HG02840 (cell line): ENCODE measurements around the gene DFFB.
"Not testable (repeated sequence)": the region's sequence is repeated elsewhere in the genome, so short reads cannot be mapped to it uniquely, and the experiment has no call there.

Experiments used
- ATAC-seq: cut with Tn5 transposase; IDR thresholded peaks from one replicate; pipeline ENCODE4 v1.9.1; 2021; ENCODE audit warnings: mild to moderate bottlenecking, moderate library complexity, moderate number of reproducible peaks; ENCODE audit not compliant: unreplicated experiment, low FRiP score

DFFB gene, protein sequence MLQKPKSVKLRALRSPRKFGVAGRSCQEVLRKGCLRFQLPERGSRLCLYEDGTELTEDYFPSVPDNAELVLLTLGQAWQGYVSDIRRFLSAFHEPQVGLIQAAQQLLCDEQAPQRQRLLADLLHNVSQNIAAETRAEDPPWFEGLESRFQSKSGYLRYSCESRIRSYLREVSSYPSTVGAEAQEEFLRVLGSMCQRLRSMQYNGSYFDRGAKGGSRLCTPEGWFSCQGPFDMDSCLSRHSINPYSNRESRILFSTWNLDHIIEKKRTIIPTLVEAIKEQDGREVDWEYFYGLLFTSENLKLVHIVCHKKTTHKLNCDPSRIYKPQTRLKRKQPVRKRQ

DNA sequence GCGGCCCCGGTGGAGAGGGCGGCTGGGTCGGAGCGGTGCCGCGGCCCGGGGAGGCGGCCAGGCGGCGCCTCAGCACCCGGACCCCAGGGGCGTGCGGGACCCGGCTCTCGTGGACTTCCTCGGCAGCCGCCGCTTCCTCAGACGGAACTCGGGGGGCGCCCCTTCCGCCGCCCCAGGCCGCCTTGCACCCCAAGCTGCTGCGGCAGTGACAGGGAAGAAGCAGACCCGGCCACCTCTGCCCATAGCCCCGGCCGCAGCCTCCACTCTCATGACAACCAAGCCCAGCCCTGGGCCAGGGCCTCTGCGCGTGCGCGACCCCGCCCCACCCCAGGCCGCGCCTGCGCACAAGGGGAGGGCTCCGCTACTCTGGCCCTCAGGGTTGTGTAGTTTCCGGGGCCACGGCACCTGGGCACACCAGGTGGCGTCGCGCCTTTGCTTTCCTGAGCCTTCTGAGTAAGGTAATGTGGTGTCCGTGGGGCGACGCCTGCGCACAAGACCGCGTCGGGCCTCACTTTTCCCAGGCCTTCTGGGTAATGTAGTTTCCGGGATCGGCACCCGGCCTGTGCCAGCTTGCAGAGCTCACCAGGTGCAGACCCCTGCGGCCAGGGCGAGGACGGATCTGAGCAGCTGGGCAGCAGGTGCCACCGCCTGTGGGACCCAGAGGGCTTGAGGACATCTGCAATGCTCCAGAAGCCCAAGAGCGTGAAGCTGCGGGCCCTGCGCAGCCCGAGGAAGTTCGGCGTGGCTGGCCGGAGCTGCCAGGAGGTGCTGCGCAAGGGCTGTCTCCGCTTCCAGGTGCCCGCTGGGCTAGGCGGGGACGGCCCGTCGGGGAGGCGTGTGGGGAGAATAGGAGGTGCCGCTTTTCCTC is at the start of gene DFFB, which contains the start of gene CEP104:
DFFB (plus strand) TSS at position 554 of the 868 bp plus-strand sequence; CDS start at position 682, 128 bp downstream.
CEP104 (minus strand) TSS at position 289 of the 868 bp plus-strand sequence. CDS start 4,804 bp downstream, outside the sequence.
- ATAC-seq, result peak; percentile 92

DNA sequence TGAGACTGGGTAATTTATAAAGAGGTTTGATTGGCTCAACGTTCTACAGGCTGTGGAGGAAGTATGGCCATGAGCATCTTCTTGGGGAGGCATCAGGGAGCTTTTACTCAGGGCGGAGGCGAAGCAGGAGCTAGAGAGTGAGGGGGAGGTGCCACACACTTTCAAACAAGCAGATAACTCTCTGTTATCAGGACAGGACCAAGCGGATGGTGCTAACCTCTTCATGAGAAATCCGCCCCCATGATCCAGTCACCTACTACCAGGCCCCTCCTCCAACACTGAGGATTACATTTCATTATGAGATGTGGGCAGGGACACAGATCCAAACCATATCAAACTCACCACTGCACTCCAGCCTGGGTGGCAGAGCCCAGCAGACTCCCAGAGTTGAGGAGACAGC is 49.5 kb upstream of the DFFB start:
- ATAC-seq, result no peak

DNA sequence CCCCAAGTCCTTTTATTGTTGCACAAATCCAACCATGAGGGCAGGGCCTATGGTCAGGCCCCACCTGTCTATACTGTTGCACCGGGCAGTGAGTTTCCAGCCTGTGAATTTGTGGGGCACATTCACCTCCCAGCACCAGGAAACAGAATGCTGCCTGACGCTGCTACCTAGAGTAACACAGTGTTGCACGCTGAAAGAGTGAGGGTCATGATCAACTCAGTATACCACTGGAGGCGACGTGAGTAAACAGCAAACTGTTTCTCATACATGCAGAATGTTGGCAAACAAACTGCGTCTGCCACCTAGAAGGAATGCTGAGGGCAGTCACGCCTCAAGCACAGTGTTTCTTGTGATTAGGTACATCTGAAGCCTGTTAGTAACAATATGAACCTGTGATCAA is 47.6 kb upstream of the DFFB start:
- ATAC-seq, result no peak

DNA sequence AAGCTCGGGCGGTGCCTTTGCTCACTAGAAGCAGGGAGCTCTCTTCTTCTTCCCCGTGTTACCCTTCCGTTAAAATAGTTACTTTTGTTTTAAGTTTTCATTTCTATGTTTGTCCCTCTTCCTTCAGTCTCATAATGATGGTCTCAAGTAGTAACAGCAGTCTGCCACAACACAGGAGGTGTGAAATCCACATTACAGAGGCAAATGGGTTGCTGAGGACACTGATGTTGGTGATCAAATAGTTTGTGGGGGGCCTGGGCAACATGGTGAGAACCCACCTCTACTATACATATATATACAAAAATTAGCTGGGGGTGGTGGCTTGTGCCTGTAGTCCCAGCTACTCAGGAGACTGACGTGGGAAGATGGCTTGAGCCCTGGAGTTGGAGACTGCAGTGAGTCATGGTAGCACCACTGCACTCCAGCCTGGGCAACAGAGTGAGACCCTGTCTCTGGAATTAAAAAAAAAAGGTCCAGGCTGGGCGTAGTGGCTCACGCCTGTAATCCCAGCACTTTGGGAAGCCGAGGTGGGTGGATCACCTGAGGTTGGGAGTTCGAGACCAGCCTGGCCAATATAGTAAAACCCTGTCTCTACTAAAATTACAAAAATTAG is 47.0 kb upstream of the DFFB start:
- ATAC-seq, result not testable (repeated sequence)

DNA sequence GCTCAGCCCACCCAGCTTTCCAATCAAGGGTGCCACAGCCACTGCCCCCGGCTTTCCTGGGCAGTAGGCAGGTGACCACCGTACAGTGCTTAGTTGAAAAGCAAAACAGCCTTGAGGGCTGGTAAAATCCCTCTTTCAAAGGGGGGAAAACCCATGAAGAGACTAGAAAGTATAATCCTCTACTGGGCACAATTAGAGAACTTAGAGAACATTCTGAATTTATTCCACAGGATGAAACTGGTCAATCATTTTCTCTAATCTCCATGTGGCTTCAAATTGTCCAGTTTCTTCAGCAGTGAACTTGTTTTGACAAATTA is 45.7 kb upstream of the DFFB start:
- no peak for ATAC-seq

DNA sequence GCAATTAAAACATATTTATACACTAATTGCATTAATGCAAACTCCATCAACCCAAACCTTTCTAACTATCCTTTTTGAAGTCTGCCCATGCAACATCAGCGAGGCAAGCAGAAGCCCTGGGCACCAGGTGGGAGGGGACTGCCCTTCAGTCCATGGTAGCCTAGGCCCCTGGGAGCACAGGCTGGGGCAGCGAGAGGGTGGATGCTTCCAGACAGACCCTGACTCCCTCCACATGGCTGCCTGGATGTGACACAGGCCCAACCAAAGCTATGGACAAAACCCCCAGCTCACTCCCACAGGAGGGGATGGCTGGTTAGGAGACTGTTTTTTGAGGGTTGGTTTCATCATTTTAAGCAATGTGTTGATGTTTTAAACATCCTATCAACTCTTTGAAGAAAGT is 43.2 kb upstream of the DFFB start:
- ATAC-seq, result no peak

DNA sequence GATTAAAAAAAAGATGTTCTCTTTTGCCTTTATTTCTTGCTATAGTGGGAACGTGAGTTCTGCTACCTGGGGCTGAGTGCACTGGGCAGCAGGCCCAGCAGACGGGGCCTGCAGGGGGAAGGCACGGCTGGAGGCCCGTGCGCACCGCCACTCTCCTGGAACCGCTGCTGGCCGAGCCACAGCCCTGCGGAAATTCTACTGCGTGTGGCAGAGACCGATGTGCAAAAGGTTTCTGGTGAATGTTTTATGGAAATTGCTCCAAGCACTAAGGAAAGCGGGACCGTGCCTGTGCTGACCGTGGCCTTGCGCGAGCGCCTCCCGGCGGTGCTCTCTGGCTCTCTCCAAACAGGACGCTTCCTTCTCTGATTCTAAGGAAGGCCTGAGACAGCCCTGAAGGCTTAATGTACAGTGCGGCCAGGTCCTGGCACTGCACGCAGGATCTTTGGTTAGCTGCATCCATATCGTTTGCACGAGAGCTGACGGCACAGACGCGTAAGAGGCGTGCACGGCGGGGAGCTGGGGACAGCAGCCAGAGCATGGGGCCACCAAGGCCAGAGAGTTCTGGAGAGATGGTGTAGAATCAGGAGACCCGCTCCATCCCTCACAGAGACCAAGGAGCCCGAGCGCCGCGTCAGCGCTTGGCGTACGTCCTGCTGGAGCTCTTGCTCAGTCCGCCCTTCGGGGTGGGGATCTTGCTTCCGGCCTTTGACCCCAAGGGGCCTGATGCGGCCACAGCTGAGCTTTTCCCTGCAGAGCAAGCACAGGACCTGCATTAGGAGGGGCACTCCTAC is 42.3 kb upstream of the DFFB start:
- ATAC-seq, result no peak

DNA sequence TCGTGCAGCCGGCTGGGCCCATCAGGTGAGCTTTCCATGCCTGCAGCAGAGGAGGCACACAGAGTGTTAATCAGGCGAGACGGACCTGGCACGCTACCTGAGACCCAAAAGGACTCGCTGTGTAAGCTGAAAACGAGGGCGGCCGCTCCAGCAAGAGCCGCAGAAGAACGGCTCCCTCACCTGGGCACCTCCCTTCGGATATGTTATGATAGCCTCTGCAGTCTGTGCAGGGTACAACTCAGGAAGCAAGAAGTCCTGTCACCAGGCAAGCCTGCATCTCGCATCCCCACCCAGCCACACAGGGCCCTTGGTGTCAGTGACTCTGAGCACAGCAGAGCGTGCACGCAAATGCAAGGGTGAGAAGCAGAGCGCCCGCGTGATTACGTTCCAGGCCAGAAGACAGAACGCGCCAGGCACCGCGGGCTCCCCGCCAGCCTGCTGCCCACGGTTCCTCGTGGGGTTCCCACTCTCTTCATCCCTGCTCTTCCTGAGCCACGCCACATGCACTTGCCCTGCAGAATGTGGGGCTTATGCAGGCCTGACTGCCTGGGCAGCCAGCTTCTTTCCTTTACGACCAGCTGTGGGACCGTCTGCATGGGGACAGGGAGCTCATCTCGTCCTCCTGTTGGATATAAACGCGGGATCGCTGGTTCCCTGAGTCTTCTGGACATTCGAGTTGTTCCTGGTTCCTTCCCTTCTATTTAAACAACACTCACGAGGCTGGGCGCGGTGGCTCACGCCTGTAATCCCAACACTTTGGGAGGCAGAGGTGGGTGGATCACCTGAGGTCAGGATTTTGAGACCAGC is 40.7 kb upstream of the DFFB start:
- ATAC-seq, result no peak

DNA sequence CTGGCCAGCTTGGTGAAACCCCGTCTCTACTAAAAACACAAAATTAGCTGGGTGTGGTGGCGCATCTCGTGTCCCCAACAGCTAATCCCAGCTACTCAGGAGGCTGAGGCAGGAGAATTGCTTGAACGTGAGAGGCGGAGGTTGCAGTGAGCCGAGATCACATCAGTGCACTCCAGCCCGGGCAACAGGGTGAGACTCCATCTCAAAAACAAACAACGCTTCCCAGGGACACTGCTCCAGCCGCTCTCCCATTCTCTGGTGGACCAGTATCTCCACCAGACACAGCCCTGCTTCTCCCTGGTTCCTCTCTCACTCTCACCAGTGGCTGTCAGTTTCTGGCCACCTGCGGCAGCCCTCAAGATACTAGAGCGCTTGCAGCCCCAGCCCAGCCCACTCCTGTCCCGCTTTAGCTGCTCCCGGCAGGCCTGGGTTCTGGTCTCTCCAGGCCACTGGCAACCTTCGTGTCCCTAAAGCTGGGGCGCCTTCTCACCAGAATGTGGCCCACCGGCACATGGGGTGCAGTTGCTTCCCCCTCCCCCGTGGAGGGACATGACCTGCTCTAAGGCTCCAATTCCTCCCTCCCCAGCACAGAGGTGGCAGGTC is 40.0 kb upstream of the DFFB start:
- no peak for ATAC-seq

DNA sequence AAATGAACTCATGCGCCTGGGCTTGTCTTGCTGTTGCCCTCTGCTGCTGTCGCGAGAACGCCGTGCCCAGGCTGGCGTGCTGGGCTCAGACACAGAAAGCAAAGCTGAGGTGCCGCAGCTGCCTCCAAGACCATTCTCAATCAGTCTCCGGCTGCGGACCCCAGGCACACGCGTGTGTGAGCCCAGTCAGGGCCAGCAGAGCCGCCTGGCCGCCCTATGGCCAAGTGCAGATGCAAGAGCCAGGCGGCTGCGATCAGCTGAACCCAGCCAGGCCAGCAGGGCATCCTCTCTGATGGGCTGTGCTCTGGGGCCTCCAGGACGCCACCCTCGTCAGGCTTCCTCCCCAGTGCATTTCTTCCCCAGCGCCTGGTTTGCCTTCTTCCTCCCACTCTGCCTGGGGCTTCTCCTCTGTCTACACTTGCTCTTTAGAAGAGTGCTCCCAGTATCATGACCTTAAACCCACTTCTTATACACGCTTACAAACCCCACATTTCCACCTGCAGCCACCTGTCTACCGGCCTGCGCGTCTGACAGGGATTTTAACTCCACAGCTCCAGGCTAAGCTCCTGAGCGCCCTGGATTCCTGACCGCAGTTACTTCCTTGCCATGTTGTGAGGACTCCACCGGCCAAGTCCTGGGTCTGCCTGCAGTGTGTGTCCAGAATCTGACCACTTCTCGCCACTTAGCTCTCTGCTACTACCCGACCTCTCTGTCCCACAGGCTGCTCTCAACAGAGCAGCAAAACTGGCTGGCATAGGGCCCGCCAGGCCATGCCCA is 39.3 kb upstream of the DFFB start:
- no peak for ATAC-seq

DNA sequence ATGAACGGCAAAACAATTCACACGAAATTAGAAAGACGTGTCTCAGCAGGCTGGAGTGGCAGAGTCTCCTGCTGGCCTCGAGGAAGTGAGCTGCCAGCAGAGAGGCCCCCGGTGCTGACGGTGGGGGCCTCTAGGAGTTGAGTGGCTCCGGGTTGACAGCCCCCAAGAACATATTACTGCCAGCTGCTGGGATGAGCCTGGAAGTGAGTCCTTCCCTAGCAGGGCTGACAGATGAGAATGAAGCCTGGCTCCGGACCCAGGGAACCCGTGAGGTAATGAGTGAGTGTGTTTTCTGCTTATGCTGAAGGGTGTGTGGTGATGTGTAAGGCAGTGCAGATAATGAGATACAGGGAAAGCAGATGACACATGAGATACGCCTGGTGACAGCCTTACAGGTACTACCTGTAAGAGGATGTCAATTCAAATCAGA is 37.5 kb upstream of the DFFB start:
- ATAC-seq, result no peak

DNA sequence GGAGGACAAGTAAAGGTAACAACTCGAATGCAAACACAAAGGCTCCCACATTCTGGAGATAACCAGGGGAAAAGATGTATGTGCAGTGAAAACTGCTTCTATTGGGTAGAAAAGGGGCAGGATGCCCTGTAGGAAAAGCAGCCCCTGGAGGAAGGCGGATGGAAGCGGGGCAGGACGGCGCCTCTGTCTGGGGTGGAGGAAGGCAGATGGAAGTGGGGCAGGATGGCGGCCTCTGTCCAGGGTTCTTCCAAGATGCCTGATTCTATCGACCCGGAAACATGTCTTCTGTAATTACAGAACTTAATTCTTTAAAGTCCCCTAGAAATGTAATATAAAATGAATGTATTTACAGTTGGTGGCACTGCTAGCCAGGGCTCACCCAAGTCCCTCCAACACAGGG is 37.0 kb upstream of the DFFB start:
- ATAC-seq, result no peak

DNA sequence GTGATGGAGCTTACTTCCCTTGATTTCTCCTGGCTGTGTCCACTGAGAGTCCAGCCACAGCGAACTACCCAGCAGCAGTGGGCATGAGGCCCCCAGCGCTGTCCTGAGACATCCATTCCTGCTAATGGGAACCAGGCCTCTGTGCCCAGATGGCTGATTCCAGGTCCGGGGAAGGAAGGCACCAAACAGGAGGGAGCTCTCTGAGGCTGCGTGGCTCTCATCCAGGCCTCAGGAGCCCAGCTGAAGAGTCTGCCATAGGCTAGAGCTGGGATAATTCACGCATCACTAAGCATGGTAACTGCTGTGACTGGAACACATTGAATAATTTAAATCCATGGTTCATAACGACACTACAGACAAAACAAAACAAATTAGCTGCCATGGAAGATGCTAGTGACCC is 36.3 kb upstream of the DFFB start:
- ATAC-seq, result no peak

DNA sequence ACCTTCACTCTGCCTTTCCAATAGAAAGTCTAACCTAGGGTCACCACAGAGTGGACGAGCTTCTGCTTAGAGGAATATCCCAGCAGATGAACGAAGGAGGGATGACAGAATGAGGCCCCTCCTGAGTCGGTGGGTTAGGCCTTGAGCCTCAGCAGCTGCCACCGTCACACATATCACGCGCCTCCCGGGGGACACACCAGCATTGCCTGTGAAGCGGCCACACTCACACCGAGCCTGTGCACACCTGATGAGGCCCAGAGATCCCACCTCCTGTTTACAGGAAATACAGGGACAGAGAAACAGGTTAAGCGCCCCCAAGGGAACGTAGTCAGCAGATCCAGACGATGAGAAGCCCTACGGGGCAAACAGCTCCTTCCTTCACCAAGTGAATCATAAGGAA is 35.8 kb upstream of the DFFB start:
- ATAC-seq, result no peak

DNA sequence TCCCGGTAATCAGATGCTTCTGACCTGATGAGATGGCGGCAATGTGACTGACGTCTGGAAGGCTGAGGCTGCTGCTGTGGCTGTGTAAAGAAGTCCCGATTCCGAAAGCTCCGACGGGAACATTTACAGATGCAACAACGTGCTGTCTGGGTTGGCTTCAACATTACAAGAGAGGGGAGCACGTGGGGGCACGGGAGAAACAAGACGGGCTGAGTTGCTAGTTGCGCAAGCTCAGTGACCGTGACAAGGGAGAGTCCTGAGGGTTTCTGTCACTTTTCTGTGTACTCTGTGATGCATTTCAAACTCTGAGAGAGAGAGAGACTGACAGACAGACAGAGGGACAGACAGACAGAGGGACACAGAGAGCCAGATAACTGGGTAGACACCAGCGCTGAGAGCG is 35.4 kb upstream of the DFFB start:
- ATAC-seq, result no peak

DNA sequence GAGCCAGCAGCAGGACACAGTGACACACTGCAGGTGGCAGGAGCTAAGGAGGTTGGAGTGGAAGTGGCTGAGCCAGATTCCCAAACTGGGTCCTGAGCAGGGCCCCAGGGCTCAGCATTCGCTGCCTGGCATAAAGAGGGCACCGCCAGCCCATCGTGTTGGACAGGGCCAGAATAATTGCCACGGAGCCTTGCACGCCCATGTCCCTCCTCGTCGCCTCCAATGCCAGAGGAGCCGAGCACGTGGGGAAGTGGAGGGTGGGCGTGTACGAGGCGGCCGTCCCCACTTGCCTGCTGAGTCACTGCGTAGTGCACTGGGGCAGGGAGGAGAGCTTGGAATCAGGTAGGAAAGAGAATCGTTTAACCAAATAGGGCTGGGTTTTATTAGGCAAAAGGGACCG is 34.9 kb upstream of the DFFB start:
- no peak for ATAC-seq

DNA sequence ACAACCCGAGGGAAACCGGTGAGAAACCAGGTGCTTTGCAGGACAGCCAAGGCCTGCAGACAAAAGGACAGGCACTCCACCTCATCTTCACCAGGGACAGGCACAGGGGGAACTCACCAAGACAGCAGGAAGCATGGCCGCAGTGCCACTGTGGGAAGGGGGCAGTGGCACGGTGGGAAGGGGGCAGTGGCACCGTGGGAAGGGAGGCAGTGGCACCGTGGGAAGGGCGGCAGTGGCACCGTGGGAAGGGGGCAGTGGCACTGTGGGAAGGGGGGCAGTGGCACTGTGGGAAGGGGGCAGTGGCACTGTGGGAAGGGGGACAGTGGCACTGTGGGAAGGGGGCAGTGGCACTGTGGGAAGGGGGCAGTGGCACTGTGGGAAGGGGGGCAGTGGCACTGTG is 32.6 kb upstream of the DFFB start:
- no peak for ATAC-seq

DNA sequence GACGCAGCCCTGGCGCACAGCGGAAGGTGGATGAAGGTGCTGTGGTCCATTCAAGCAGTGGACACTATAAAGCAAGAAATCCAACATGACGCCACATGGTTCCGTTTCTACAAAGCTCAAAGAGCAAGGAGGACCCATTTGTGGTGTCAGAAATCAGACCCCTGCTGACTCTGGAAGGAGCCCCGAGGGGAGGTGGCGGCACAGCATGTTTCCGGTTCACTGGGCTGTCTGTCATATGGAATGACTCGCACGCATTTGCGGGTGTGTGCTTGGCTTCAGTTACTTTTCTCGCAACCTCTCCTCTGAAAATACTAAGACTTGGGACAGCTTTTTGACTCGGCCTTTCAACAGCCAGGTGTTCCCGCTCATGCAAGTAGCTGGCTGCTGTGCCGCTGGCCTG is 31.9 kb upstream of the DFFB start:
- no peak for ATAC-seq
